ENCODE results near the gene LGI4.

LGI4 gene

DNA sequence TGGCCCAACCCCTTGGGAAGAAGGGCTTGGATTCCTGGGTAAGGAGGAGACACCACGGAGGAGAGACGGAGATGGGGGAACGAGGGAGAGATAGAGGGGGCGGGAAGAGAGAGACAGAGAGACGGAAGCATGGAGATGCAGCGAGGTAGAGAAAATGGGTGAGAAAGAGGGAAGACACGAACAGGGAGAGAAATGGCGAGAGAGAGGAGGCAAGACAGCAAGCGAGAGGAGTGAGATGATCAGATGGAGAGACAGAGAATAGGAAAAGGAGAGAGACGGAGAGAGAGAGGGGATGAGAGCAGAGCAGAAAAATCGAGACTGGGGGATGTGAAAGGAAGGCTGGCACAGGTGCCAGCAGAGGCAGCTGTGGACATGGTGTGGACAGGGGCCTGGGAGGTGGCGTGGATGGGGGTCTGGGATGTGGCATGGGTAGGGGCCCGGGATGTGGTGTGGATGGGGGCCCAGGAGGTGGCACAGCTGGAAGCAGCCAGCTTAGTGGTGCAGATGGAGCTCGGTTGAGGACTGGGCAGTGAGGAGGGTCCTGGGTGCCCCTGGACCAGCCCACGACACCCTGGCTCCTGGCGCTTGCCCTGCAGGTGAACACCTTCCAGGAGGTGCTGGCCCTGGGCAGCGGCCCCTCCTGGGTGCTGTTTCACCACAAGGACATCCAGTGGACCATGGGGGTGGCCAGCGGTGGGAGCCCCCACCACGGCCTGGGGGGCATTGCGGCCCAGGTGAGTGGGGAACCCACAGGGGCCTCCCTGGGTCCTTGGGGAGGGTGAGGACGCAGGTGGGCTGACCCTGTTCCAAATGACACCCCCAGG is 59.4 kb downstream of the LGI4 start:
- no peak for DNase-seq (ENCODE audit: low read depth in 1 of 2, low spot score in 1 of 2)
- Histone ChIP-seq H3K27ac (replicated peaks) (no peak overlapping the region), H3K27me3 (ENCODE audit: insufficient read depth, poor library complexity, severe bottlenecking) (no peaks in the 10 kb centered on the region), H3K4me3 (replicated peaks; ENCODE audit: insufficient read depth, low read length) (no peak overlapping the region)
- TF ChIP-seq, protein P1, sequence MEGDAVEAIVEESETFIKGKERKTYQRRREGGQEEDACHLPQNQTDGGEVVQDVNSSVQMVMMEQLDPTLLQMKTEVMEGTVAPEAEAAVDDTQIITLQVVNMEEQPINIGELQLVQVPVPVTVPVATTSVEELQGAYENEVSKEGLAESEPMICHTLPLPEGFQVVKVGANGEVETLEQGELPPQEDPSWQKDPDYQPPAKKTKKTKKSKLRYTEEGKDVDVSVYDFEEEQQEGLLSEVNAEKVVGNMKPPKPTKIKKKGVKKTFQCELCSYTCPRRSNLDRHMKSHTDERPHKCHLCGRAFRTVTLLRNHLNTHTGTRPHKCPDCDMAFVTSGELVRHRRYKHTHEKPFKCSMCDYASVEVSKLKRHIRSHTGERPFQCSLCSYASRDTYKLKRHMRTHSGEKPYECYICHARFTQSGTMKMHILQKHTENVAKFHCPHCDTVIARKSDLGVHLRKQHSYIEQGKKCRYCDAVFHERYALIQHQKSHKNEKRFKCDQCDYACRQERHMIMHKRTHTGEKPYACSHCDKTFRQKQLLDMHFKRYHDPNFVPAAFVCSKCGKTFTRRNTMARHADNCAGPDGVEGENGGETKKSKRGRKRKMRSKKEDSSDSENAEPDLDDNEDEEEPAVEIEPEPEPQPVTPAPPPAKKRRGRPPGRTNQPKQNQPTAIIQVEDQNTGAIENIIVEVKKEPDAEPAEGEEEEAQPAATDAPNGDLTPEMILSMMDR (IDR thresholded peaks at IDR 0.05; ENCODE audit: insufficient read depth, low read length): no peak
- TF ChIP-seq GABPA (IDR thresholded peaks at IDR 0.05; ENCODE audit: low read depth): no peak
